ENCODE data around the gene ITFG1. TPM values are rescaled to one million over a fixed set of nuclear protein-coding genes. Genes with fewer than 3 reads are reported as not detected.

Gene ITFG1
- total RNA-seq, 5 donors from 2014 or later (not counting 1 experiment from before 2014, with no cell fraction given): 17.6 to 33.9 (median 22.6) TPM

DNA sequence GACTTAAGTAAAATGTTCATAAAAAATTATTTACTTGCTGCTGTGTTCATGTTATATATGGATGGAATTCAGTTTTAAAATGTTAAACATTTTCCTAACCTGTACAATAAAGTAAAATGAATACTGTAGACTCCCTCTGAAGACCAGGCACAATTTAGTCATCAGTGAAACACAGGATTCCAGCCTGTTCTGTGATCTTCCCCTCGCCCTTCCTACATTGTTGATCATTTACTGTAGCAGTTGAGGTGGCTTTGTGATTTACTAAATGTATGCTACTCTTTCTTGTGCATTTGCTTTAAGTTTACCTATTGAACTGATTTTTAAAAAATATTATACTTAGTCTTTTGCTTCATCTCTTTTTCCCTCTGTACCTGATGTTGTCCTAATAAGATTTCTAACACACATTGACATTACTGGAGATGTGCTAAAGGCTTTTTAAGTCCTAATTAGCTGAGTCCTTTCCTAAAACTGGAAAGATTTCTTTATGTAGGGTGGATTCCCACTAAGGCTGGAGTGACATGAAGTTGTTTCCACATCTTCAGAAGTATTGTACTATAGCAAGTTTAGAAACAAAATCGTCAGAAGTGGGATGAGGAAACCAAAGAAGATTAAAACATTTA, 38.3 kb upstream of the ITFG1 start:
- 100% methylated on average over 1 of the region's 2 CpGs for WGBS (ENCODE audit: insufficient coverage)
- H3K27me3 ChIP-seq (replicated peaks in 1 of 2; ENCODE audit: control insufficient read depth in 2 of 2, extremely low read depth in 1 of 2, insufficient read depth in 2 of 2, low read length in 1 of 2): no peaks in the 10 kb centered on the region
- ATAC-seq (replicated peaks in 1 of 4) (no peak), DNase-seq (no peak)
- Mint-ChIP-seq H3K9me3 (no peaks in the 10 kb centered on the region), H3K27ac (no peak overlapping the region), H3K4me3 (no peak overlapping the region), H3K36me3 (peaks cover 52% of the 10 kb centered on the region), H3K27me3 (no peaks in the 10 kb centered on the region), H3K4me1 (peaks cover 10 to 16% (median 13%) of the 10 kb centered on the region in 3 donors)
- ChIA-PET CTCF (no interaction called here), POLR2A (no interaction called here)
- peaks cover 11 to 42% of the 10 kb centered on the region in 2 donors for H3K36me3 ChIP-seq (ENCODE audit: control insufficient read depth in 2 of 2, extremely low read depth in 1 of 2, insufficient read depth in 1 of 2, low read length in 1 of 2)
- H3K9me3 ChIP-seq: no peaks in the 10 kb centered on the region
- H3K4me1 ChIP-seq (ENCODE audit: control insufficient read depth in 1 of 2, extremely low read depth in 1 of 2, insufficient read depth in 2 of 2, low read length in 2 of 2): peaks cover 0 to 2% of the 10 kb centered on the region in 2 experiments
- H3K4me3 ChIP-seq (ENCODE audit: control insufficient read depth in 1 of 2, extremely low read depth in 1 of 2, low read length in 1 of 2): no peak overlapping the region
- H3K27ac ChIP-seq (ENCODE audit: low read length): no peak overlapping the region

GRCh38 chr16:47493381-47494337, 32.8 kb upstream of the ITFG1 start:
- Histone ChIP-seq H3K36me3 (ENCODE audit: control insufficient read depth in 2 of 2, extremely low read depth in 1 of 2, insufficient read depth in 1 of 2, low read length in 1 of 2) (peaks cover 2 to 5% of the 10 kb centered on the region in 2 donors), H3K27ac (ENCODE audit: low read length) (no peak overlapping the region), H3K27me3 (replicated peaks in 1 of 2; ENCODE audit: control insufficient read depth in 2 of 2, extremely low read depth in 1 of 2, insufficient read depth in 2 of 2, low read length in 1 of 2) (no peaks in the 10 kb centered on the region), H3K4me3 (ENCODE audit: control insufficient read depth in 1 of 2, extremely low read depth in 1 of 2, low read length in 1 of 2) (no peak overlapping the region), H3K4me1 (ENCODE audit: control insufficient read depth in 1 of 2, extremely low read depth in 1 of 2, insufficient read depth in 2 of 2, low read length in 2 of 2) (peaks cover 2 to 7% of the 10 kb centered on the region in 2 experiments), H3K9me3 (peaks cover 14% of the 10 kb centered on the region)
- Mint-ChIP-seq H3K36me3 (peaks cover 35% of the 10 kb centered on the region), H3K4me1 (peaks cover 32 to 60% (median 52%) of the 10 kb centered on the region in 3 donors), H3K4me3 (peak overlapping the region; percentile 25 to 69 (median 47)), H3K27ac (peak overlapping the region; percentile 85 to 94), H3K9me3 (peaks cover 0 to 13% (median 0%) of the 10 kb centered on the region in 3 donors), H3K27me3 (no peaks in the 10 kb centered on the region)
- ChIA-PET POLR2A (no interaction called here), CTCF (interaction anchor here (0.6 to 1.3 kb wide), 3 partner anchors 13 to 658 kb away, joined by 3 to 4 read pairs (median 3); no protein-coding TSS in a partner anchor)
- no peak for DNase-seq
- no CpG with 5 or more reads among the region's 9 CpGs for WGBS (ENCODE audit: insufficient coverage)
- ATAC-seq (replicated peaks in 1 of 4): peak in 1 of 4 experiments; percentile 28

DNA sequence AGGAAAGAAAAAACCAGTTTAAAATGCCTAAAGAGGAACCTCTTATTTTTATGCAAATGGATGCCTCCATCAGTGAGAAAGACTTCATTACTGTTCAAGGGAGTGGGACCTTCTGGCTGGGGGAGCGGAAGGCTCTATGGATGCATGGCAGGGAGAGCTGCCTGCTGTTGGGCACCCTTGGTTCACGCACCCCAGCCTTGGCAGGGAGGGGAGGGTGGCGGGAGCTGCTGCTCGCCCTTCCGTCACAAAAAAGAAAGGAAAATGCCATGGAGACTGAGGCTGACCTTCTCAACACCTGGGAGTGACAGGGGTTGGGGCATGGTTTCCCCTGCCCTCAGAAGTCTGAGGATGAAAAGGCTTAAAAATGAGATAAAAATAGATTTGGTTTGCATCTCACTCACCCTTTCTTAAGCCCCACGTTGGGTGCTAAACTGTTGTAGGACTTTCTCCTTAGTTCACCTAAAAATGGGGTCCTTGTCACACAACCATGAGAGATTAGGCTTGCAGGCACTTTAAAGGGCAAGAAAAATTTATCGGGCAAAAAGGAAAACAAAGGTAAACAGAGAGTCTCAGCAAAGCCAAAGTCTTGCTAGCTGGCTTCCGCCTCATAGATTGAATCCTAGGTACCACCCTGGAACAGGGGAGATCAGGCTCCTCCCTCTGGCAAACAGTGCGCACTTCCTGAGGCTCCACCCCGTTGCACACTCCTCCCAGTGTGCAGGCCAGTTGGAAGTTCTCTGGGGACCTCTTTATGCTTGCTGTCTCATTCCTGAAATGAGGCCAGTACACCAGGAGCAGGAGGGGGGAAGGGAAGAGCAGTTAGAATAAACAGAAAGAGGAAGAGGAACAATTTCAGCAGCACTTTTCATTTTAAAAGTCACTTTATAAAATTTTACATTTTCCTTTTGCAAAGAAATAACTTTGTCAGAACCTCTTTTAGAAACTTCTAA, 31.8 kb upstream of the ITFG1 start:
- WGBS (ENCODE audit: insufficient coverage): 97% methylated on average over 7 of the region's 10 CpGs
- Mint-ChIP-seq H3K9me3 (peaks cover 0 to 18% (median 7%) of the 10 kb centered on the region in 3 donors), H3K4me3 (peak overlapping the region; percentile 54 to 69 (median 64)), H3K27me3 (no peaks in the 10 kb centered on the region), H3K36me3 (peaks cover 40% of the 10 kb centered on the region), H3K4me1 (peaks cover 34 to 68% (median 57%) of the 10 kb centered on the region in 3 donors), H3K27ac (peak overlapping the region; percentile 94 to 95)
- H3K36me3 ChIP-seq (ENCODE audit: control insufficient read depth in 2 of 2, extremely low read depth in 1 of 2, insufficient read depth in 1 of 2, low read length in 1 of 2): peaks cover 0 to 3% of the 10 kb centered on the region in 2 donors
- H3K27me3 ChIP-seq (replicated peaks in 1 of 2; ENCODE audit: control insufficient read depth in 2 of 2, extremely low read depth in 1 of 2, insufficient read depth in 2 of 2, low read length in 1 of 2): no peaks in the 10 kb centered on the region
- H3K4me3 ChIP-seq (ENCODE audit: control insufficient read depth in 1 of 2, extremely low read depth in 1 of 2, low read length in 1 of 2): peak overlapping the region in 1 of 2 donors; percentile 6
- H3K4me1 ChIP-seq (ENCODE audit: control insufficient read depth in 1 of 2, extremely low read depth in 1 of 2, insufficient read depth in 2 of 2, low read length in 2 of 2): peaks cover 2 to 7% of the 10 kb centered on the region in 2 experiments
- ATAC-seq (replicated peaks in 1 of 4): peak in 3 of 4 experiments; percentile 68 to 98 (median 72)
- ChIA-PET POLR2A (no interaction called here), CTCF (no interaction called here)
- H3K9me3 ChIP-seq: peaks cover 14% of the 10 kb centered on the region
- peak in 4 of 35 experiments; percentile 0 to 18 (median 6) for DNase-seq
- no peak overlapping the region for H3K27ac ChIP-seq (ENCODE audit: low read length)

GRCh38 chr16:47492036-47492427, 31.2 kb upstream of the ITFG1 start:
- ChIA-PET POLR2A (no interaction called here), CTCF (no interaction called here)
- H3K27ac ChIP-seq (ENCODE audit: low read length): no peak overlapping the region
- peaks cover 14% of the 10 kb centered on the region for H3K9me3 ChIP-seq
- peaks cover 0 to 21% (median 7%) of the 10 kb centered on the region in 3 donors for H3K9me3 Mint-ChIP-seq
- no CpG with 5 or more reads among the region's 1 CpG for WGBS (ENCODE audit: insufficient coverage)
- peak overlapping the region in 2 of 3 donors; percentile 5 to 69 for H3K4me3 Mint-ChIP-seq
- H3K27ac Mint-ChIP-seq: peak overlapping the region; percentile 23 to 95
- no peak overlapping the region for H3K4me3 ChIP-seq (ENCODE audit: control insufficient read depth in 1 of 2, extremely low read depth in 1 of 2, low read length in 1 of 2)
- peaks cover 36 to 68% (median 57%) of the 10 kb centered on the region in 3 donors for H3K4me1 Mint-ChIP-seq
- H3K27me3 Mint-ChIP-seq: no peaks in the 10 kb centered on the region
- ATAC-seq (replicated peaks in 1 of 4) (no peak), DNase-seq (no peak)
- H3K4me1 ChIP-seq (ENCODE audit: control insufficient read depth in 1 of 2, extremely low read depth in 1 of 2, insufficient read depth in 2 of 2, low read length in 2 of 2): peaks cover 2 to 7% of the 10 kb centered on the region in 2 experiments
- H3K27me3 ChIP-seq (replicated peaks in 1 of 2; ENCODE audit: control insufficient read depth in 2 of 2, extremely low read depth in 1 of 2, insufficient read depth in 2 of 2, low read length in 1 of 2): no peaks in the 10 kb centered on the region
- H3K36me3 ChIP-seq (ENCODE audit: control insufficient read depth in 2 of 2, extremely low read depth in 1 of 2, insufficient read depth in 1 of 2, low read length in 1 of 2): peaks cover 0 to 3% of the 10 kb centered on the region in 2 donors
- H3K36me3 Mint-ChIP-seq: peaks cover 39% of the 10 kb centered on the region

- ATAC-seq (replicated peaks in 1 of 4) (no peak), DNase-seq (no peak)
- ChIA-PET CTCF (no interaction called here), POLR2A (interaction anchor here in 1 of 2 donors (0.6 kb wide), 1 partner anchor 73 kb away, joined by 7 read pairs; no protein-coding TSS in a partner anchor)
- no peaks in the 10 kb centered on the region for H3K27me3 Mint-ChIP-seq
- peaks cover 45% of the 10 kb centered on the region for H3K36me3 Mint-ChIP-seq
- no peaks in the 10 kb centered on the region for H3K27me3 ChIP-seq (replicated peaks in 1 of 2; ENCODE audit: control insufficient read depth in 2 of 2, extremely low read depth in 1 of 2, insufficient read depth in 2 of 2, low read length in 1 of 2)
- no peak overlapping the region for H3K27ac ChIP-seq (ENCODE audit: low read length)
- peak overlapping the region in 1 of 3 donors; percentile 0 for H3K4me3 Mint-ChIP-seq
- H3K9me3 ChIP-seq: peaks cover 17% of the 10 kb centered on the region
- H3K4me3 ChIP-seq (ENCODE audit: control insufficient read depth in 1 of 2, extremely low read depth in 1 of 2, low read length in 1 of 2): no peak overlapping the region
- peaks cover 2 to 7% of the 10 kb centered on the region in 2 experiments for H3K4me1 ChIP-seq (ENCODE audit: control insufficient read depth in 1 of 2, extremely low read depth in 1 of 2, insufficient read depth in 2 of 2, low read length in 2 of 2)
- peaks cover 0 to 21% (median 7%) of the 10 kb centered on the region in 3 donors for H3K9me3 Mint-ChIP-seq
- peaks cover 34 to 70% (median 54%) of the 10 kb centered on the region in 3 donors for H3K4me1 Mint-ChIP-seq
- no peak overlapping the region for H3K27ac Mint-ChIP-seq
- H3K36me3 ChIP-seq (ENCODE audit: control insufficient read depth in 2 of 2, extremely low read depth in 1 of 2, insufficient read depth in 1 of 2, low read length in 1 of 2): peaks cover 0 to 3% of the 10 kb centered on the region in 2 donors
Observed at GRCh38 chr16:47490471-47490870, 29.6 kb upstream of the ITFG1 start.

Data from T-cell (primary cell).